GM23248 (cell line): Measurements from ENCODE around the gene ZBTB17.

ENCODE experiments used
- EZH2 ChIP-seq: fragments of 200-600 bp; sonication (generic); IDR thresholded peaks from 2 replicates; pipeline ENCODE4 v1.6.1; 2018; ENCODE audit warnings: antibody characterized with exemption, mild to moderate bottlenecking; ENCODE audit not compliant: insufficient read depth, poor library complexity, severe bottlenecking
- EZH2phosphoT487 ChIP-seq: fragments of 200-600 bp; sonication (generic); IDR thresholded peaks from 2 replicates; pipeline ENCODE4 v1.6.1; 2018; ENCODE audit warnings: antibody characterized with exemption, moderate library complexity, mild to moderate bottlenecking, low read depth; ENCODE audit not compliant: insufficient read depth

DNA sequence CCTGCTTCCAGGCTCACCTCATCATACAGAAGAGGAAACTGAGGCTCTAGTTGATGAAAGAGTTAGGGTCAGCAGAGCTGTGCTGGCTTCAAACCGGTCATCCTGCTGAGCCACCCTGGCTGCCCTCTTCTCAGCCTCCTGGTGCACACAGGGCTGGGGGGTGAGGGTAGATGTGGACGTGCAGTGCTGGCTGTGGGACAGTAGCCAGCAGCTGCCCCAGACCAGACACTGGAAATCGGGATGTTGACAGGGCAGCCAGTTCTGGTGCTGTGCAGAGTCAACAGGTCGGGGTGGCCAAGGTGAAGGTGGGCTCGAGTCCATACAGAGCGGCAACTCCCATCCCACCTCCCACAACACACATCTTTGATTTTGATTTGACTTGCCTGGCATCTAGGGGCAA, 44.4 kb upstream of the ZBTB17 start:
- TF ChIP-seq EZH2 (no peak), EZH2phosphoT487 (no peak)
